NCI-H2107 treated with DMSO at 0.1 percent for 48 hours (cell line): Measurements from ENCODE around the gene HOXA4.

Experiments used
- DNase-seq: peaks from one replicate; lab custom pipeline; 2025; ENCODE audit not compliant: unreplicated experiment; lab: John Stamatoyannopoulos, UW

HOXA4 gene

GRCh38 chr7:27130540-27131389 is at the start of gene HOXA4:
TSS of gene HOXA4 (minus strand) at chr7:27130757. CDS start at chr7:27130733, 24 bp downstream.
- peak; percentile 29 for DNase-seq

DNA sequence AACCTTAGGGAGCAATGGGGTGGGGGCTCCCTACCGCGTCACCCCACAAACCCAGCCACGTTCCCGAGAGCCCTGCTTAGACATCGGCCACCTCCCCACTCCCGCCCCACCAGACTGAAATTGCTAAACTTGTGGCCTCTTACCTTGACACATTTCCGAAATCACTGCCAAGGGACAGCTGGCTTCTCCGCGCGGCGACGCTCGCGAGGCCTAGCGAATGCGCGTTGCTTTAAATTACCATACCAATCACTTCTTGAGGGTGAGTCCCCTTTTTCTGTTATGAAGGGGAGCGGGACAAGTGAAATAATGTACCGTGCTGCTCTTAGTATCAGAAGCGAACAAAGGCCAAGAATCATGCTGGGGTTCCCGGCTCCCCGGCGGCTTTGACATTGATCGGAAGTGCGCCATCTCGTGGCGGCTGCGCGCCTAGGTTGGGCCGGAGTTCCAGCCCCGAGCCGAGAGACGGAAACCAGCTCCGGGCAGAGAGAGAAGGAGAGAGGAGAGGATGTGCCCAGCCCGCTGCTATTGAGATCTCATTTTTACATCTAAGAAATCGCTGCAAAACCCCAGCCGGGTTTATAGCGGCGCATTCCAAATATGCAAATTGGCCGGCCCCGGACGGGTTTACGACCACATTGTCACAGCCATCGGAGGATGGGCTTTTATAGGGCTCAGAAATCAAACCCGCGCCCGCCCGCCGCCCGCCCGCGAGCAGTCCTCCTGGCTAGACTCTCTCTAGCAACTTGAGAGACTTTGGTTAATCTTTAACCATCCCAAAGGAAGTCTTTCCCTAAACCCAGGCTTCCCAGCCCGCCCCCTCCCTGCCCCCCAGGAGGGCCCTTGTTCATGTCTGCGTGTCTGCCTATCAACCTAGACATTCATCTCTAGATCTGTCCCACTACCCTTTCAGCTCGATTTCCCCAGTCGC is 49.2 kb upstream of the HOXA4 start:
- no peak for DNase-seq

DNA sequence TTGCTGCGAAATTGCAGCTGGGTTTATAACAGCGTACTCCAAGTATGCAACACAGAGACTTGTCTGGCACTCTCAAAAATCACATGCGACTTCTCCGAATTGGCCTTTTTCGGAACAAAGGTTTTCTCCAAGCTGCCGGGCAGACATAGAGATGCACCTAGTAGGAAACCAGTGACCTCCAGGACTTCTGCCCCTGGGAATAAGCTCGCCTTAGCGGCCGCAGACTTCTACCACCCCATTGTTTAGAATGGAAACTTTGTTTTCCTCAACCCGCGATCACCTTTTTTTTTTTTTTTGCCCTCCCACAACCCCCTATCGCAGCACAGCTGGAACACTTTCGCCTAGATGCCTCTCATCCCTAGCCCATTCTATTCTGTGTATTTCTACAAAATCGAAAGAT is 48.5 kb upstream of the HOXA4 start:
- DNase-seq, result no peak

DNA sequence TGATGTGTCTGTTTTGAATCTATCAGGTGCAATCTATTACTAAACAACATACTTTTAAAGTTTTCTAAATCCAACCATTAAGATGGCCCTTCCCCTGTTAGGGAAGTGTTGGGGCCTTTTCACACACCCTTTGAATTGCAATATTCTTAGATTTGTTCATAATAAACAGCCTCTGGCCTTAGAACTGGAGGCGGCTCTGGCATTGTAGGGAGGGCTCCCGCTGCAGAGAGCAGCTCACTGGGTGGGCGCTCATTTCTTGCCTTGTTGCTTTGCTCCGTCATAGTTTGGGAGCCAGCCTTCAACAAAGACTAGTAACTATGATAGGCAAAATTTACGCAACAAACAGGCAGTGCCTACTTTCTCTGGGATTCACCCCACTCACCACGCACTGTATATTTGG is 47.8 kb upstream of the HOXA4 start:
- DNase-seq, result no peak

GRCh38 chr7:27177795-27178320 is 47.3 kb upstream of the HOXA4 start:
- DNase-seq, result no peak

DNA sequence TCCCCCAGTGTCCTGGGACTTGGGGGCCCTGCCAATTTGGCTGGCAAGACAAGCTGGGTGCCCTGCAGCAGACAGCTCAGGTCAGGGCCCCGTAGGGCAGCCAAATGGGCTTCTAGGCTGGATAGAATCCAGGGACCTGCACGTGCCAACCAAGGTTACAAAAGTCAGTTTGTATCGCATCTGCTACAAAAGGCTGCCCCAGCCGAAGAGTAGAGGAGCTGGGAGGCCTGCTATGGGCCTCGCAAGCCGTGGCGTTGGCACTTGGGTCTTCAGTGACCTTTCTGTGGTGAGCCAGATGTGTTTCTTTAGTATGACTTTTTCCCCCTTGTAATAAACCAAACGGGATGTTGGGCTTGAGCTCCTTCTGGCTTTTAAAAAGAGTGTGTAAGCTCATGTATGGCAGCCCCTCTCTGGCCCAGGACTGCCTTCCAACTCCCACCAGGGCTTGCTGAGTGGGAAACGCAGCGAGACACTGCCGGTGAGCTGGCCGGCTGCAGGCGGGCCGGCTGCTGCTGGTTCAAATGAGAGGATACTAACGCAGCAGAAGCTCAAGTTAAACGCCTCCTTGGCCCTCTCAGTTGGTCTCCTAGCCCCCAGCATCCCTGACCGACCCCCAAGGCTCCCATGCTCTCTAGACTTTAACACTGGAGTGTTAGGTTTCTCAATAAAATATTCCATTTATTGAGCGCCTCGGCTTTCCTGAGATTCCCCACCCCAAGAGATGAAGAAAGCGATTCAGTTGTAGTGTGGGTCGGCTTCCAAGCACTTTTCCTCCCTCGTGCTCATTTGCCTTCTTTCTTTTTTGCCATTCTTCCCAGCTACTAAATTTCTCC is 46.6 kb upstream of the HOXA4 start:
- no peak for DNase-seq

DNA sequence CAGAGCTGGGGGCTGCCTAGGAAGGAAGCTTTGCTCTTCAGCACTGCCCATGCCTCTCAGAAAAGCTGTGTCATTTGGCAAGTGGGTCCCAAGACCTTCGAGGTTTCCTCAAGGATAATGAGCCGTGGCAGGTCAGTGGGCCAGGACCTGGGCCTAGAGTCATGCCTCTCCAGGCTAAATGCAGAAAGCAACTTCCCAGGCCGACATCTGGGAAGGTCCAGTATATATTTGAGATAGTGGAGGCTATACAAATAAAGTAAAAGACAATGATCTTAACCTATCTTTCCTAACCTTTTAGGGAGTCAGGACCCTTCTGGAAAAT is 45.9 kb upstream of the HOXA4 start:
- DNase-seq, result no peak

DNA sequence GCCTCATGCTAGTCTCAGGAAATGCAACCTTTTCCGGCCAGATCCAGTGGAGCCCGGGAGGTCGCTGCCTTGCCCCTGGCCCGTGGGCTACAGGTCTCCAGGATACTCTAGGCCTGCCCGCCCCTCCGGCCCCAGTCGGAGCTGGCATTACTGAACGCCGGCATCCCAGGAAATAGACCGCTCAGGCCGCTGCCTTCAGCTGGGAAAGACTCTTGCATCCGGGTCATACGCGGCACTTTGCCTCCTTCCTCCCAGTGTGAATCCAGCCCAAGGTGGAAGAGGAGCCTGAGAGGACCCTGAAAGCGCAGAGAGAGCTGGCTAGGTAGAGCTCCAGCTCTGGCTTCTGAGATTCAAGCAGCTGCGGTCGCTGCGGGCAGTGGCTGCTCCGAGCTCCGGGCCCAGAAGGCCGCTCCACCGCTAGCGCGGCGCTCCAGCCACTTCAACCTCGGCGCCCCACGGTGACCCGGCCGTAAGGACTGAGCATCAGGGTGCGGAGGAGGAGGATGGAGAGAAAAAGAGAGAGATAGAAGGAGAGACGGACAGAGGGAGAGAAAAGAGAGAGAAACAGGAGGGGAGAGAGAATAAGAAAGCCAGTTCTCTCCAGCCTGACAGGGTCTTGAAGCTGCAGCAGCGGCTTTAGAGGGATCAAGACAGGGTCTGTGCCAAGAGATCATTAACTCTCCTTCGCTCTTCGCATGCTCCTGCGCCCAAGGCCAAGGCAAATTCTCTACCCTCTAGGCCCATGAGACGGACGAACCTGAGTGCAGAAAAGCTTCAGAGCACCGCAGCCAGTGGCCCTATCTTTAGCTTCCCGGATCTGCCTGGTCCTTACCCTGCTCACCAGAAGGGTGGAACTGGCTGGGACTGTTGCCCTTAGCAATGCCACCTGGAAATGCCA is 45.3 kb upstream of the HOXA4 start:
- no peak for DNase-seq

DNA sequence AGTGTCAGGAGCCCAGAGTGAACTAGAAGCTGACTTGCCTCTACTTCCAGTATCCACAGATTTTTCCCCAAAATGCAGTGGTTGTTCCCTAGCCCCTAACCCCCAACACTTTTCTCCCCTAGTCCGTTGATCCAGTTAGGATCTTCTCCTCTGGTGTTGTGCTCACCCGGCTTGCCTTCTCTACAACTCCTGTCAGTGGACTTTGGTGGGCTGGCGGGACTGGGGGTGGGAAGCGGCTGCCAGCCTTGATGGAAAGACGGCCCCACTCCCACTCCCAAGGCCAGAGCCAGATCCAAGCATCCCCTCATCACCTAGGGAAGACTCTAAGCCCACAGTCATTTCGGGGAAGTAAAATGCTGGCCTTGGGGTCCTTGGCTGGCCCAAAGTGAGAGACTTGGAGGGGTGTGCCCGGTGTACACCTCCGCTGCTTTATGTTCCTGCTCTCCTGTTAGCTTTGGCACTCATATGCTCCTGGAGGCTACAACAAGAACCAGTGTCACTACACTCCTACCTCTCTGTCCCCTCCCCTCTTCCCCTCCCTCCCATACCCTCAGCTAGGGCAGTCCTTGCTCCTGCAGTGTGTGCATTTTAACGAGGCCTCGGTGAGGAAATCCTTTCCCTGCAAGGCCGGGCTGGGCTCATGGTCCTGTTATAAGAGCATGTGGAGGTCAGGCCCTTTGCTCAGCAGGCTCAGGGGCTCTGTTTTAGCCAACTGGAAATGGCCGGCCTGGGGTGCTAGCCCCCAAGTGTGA is 44.5 kb upstream of the HOXA4 start:
- DNase-seq, result no peak

DNA sequence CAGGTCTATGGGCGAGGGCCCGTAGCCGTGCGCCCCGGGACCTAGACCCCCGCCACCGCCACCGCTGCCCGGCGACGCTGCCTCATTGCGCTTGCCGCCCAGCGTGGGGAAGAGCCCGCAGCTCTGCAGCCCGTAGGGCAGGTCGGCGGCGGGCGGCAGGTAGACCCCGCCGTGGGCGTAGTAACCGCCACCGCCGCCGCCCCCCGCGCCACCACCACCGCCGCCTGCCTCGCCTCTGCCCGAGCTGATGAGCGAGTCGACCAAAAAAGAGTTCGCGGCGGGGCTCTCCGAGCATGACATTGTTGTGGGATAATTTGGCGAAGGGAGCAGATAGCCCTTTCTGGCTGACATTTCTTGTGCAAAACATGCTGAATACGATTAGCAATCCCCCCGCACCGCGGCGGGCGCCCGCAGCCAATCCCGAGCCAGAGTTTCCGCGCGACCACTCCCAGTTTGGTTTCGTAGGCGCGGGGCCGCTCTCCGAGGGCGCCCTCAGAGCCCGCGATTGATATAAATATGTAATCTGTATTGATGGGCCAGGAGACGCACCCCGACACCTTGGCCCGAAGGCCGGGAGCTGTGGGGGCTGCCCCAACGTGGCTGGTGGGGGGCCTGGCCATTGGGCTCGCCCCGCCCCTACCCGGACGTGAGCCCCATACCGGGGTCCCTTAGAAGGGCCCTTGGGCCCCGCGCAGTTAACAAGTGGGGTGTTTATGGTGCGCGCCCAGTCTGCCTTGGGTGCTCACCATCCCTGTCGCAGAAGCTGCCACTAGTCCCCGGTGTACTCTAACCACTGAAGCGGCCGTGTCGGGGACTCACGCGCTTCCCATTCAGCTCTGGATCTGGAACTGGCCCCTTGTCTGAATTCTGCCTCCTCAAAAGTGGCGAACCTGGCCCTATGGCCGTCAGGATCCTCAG is 43.7 kb upstream of the HOXA4 start, which contains the start of gene HOXA10:
Gene HOXA10, minus strand, starts transcription at position 365 of the 918 bp plus-strand sequence. Its CDS starts 14 bp downstream, at position 351.
- DNase-seq, result no peak

GRCh38 chr7:27173511-27173955 is 43.0 kb upstream of the HOXA4 start:
- DNase-seq, result no peak

DNA sequence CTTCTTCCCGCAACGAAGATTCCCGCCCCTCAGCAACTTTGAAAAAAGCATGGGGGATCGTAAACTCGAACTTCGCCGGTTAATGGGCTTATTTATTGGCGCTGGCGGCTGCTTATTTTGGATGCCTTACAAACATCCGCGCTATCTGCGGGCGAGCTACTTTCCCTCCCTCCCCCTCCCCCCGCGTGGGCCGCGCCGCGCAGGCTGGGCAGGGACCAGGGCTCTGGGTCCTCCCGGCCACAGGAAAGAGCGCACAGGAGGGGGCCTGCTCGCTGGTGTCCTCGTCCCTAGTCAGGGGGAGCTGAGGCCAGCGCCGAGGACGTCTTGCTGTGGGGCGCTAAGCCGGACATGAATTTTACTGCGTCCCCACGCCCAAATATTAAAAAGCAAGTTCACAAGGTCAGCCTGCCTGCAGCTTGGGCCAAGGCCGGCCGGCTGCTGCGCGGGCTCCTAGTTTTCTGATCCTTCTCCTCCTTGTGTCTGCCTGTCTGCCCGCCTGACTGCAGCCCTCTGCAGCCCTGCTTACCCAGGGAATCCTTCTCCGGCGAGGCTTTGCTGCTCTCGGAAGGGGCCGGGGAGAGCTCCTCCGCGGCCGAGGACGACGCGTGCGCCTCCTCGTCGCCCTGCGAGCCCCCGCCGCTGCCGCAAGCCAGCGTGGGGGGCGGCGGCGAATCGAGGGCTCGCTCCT is 42.4 kb upstream of the HOXA4 start:
- no peak for DNase-seq

DNA sequence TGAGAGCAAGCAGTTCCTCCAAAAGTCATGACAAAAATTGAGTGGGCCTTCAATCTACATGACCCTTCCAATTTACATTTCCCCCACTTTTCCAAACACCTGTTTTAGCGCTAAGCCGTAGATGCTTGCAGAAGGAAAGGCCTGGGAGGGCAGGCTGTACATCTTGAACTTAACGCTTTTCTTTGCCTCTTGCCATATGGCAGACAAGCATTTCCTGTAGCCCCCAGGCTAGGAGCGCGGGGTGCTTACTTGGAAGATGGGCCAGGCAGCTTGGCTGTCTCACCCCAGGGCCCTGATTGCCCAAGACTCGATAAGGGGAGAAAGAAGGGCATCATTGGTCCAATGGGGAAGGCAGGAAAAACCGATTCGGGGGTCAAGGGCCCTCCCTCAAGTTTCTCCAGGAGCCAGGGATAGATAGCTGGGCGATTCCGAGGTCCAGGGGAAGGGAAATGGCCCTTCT is 41.8 kb upstream of the HOXA4 start:
- no peak for DNase-seq

- no peak for DNase-seq
Measured at GRCh38 chr7:27171637-27172314, 41.2 kb upstream of the HOXA4 start.

GRCh38 chr7:27171325-27171636 is 40.7 kb upstream of the HOXA4 start:
- no peak for DNase-seq

DNA sequence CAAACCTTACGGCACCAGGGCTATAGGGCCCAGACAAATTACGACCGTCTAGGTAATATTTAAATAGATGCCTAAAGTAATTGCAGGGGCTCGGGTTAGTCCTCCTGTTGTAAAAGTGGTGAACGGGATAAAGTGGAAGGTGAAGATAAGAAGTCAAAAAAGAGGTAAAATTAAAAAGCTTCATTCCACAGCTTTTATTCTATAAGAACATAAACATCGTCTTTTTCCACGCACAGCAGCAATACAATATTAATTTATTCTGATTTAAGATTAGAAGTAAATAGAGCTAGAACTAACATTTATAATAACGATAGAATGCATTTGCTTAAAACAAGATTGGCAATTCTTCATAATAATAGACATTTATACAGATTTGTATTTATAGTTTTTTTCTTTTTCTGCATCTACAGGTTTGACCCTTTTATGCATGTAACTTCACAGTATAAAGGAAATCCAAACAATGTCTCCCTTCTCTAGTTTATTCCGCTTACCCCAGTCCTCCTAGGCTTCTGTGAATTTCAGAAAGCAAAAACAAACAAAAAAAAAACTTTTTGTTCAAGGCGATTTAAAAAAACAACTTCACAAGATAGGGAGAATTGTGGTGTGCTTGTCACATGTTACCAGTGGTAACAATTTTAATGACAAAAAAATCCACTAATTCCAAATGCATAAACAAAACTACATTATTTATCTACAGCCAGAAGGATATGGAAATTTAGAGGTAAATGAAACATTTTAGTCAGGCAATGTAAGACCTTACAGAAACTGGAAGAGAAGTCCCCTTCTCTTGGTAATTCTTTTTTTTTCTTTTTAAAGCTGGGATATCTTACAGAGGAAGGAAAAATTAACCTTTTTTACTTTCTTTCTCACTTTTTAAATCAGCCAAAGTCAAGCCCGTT is 40.1 kb upstream of the HOXA4 start:
- no peak for DNase-seq
